PC-9 (cell line): Measurements from ENCODE around the gene ABCB9.

Experiments
- CTCF ChIP-seq: fragments of 200-600 bp; sonication (generic); conservative IDR thresholded peaks from 2 replicates; pipeline ENCODE4 v1.6.1; 2017; ENCODE audit warnings: mixed run types, antibody characterized with exemption, mild to moderate bottlenecking, moderate library complexity
- EZH2 ChIP-seq: fragments of 200-600 bp; sonication (generic); IDR thresholded peaks from 2 replicates; pipeline ENCODE4 v1.8.0; 2017; ENCODE audit warnings: antibody characterized with exemption, low read depth

- TF ChIP-seq CTCF (no peak), EZH2 (no peak)
Measured at GRCh38 chr12:122896662-122897061, 69.6 kb downstream of the ABCB9 start.
